H4 (cell line): ENCODE data around the gene SOX2. TPM values are rescaled to one million over a fixed set of nuclear protein-coding genes. Genes with fewer than 3 reads are reported as not detected.
"Not testable (repeated sequence)": the region's sequence is repeated elsewhere in the genome, so short reads cannot be mapped to it uniquely, and the experiment has no call there.

Source experiments
- DNase-seq: peaks from one replicate; pipeline ENCODE4 v3.0.0-alpha.2; 2015; ENCODE audit warnings: low spot score
- total RNA-seq: library from RNA; depleted of rRNA; stranded (reverse); fragments of >200 nt; shearing (Covaris generic); gene quantifications from 2 replicates; pipeline ENCODE4 v1.2.3, GENCODE V29; 2014

Gene SOX2
- total RNA-seq, 1 experiment from 2014 or later, result 6.6 TPM

DNA sequence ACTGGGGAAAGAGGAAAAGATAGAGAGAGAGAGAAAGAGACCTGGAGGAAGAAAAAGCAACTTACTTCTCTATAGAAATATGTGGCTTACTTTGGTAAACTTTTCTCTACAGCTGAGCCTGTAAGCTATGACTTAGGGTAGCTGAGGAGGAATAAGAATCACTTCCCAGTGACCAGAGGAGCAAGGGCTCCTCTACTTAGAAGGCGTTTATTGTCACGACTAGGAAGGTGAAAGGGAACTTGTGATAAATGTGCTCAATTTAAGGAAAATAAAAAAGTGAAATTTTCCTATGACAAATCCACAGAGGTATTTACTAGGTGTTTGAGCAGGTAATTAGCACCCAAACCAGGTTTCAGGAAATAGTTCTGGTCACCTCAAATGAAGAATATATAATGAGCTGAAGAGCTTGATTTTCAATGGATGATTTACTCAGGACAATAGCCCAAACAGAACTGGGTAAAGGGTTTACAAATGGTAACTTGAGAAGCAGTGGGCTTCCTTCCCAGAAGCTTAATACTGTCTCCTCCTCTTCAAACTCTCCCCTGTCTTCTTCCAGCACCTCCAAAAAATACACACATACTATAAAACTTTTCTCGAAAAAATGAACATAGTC is 46.1 kb downstream of the SOX2 start:
- DNase-seq, result no peak

DNA sequence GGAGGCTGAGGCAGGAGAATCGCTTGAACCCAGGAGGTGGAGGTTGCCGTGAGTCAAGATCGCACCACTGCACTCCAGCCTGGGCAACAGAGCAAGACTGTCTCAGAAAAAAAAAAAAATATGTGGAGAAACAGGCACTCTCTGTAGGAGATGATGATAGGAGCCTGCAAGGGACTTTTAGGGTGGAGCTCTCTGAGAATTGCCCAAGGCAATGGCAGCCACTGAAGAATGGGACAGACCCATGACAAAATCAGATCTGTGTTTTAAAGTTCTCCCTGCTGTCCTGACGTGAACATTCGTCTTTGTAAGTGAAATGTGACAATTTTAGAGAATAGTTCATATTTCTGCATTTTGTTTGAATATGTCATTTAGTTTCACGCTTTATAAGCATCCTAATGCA is 50.2 kb downstream of the SOX2 start:
- no peak for DNase-seq

DNA sequence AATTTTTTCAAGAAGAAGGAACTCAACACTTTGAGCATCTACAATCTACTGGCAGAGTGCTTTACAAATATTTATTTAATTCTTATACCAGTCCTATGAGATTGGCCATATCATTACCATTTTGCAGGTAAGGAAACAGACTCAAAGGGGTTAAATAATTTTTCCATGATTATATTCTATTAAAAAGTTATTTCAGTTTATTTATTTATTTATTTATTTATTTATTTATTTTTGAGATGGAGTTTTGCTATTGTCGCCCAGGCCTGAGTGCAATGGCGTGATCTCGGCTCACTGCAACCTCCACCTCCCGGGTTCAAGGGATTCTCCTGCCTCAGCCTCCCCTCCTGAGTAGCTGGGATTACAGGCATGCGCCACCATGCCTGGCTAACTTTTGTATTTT is 52.3 kb downstream of the SOX2 start:
- not testable (repeated sequence) for DNase-seq
